GM12891 (cell line): ENCODE data around the gene KIAA0825.

Experiments used
- DNase-seq: peaks from one replicate; pipeline ENCODE4 v3.0.0; 2011; ENCODE audit warnings: low spot score; ENCODE audit not compliant: insufficient read length
- FAIRE-seq: peaks from 2 replicates; lab custom pipeline; 2011; peaks lifted over from hg19 to GRCh38; lab: Jason Lieb, UNC
- PAX5 ChIP-seq: IDR thresholded peaks from 2 replicates; pipeline ENCODE4 v1.6.1; 2011; ENCODE audit warnings: low read length, moderate library complexity, mild to moderate bottlenecking; ENCODE audit not compliant: insufficient read depth, severe bottlenecking
- POLR2A ChIP-seq: IDR thresholded peaks from 2 replicates; pipeline ENCODE4 v1.6.1; 2011; ENCODE audit warnings: low read depth, low read length, control low read depth
- POLR2AphosphoS5 ChIP-seq: IDR thresholded peaks from 2 replicates; pipeline ENCODE4 v1.6.1; 2011; ENCODE audit warnings: low read depth, low read length, control low read depth
- POU2F2 ChIP-seq: IDR thresholded peaks from 2 replicates; pipeline ENCODE4 v1.6.1; 2011; ENCODE audit warnings: low read depth, mild to moderate bottlenecking, control low read depth, low read length, moderate library complexity
- SPI1 ChIP-seq: IDR thresholded peaks from 2 replicates; pipeline ENCODE4 v1.6.1; 2011; ENCODE audit warnings: low read depth, low read length, control low read depth
- TAF1 ChIP-seq: IDR thresholded peaks from 2 replicates; pipeline ENCODE4 v1.6.1; 2011; ENCODE audit warnings: low read depth, low read length, control low read depth

The KIAA0825 gene

DNA sequence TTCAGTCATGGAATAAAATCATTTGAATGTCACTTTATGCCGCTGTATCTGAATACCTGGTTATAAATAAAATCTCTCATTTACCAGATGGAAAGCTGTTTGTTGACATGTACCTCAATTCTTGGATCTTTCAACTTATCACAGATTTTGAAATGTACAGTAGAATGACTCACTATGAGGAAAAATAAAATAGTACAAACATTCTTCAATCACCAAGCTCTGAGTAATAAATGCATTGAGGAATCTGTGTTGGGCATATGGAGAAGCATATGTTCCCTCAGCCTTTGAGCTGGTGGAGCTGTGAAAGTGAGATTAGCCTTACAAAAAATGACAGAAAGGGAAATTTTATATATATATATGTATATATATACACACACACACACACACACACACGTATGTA lies 175.4 kb downstream of the KIAA0825 start:
- no peak for DNase-seq
- no peak for TF ChIP-seq POLR2AphosphoS5
- TF ChIP-seq TAF1: no peak
- no peak for TF ChIP-seq PAX5
- TF ChIP-seq POU2F2: no peak
- TF ChIP-seq POLR2A: no peak
- TF ChIP-seq SPI1: no peak
- no peak for FAIRE-seq

GRCh38 chr5:94442076-94442475 lies 176.3 kb downstream of the KIAA0825 start:
- DNase-seq (no peak), FAIRE-seq (no peak)
- no peak for TF ChIP-seq TAF1
- TF ChIP-seq POLR2A: no peak
- TF ChIP-seq SPI1: no peak
- TF ChIP-seq POU2F2: no peak
- no peak for TF ChIP-seq POLR2AphosphoS5
- TF ChIP-seq PAX5: no peak

- DNase-seq: no peak
- no peak for TF ChIP-seq POU2F2
- no peak for TF ChIP-seq PAX5
- TF ChIP-seq SPI1: no peak
- no peak for FAIRE-seq
Observed at GRCh38 chr5:94440015-94440414, 178.4 kb downstream of the KIAA0825 start.

DNA sequence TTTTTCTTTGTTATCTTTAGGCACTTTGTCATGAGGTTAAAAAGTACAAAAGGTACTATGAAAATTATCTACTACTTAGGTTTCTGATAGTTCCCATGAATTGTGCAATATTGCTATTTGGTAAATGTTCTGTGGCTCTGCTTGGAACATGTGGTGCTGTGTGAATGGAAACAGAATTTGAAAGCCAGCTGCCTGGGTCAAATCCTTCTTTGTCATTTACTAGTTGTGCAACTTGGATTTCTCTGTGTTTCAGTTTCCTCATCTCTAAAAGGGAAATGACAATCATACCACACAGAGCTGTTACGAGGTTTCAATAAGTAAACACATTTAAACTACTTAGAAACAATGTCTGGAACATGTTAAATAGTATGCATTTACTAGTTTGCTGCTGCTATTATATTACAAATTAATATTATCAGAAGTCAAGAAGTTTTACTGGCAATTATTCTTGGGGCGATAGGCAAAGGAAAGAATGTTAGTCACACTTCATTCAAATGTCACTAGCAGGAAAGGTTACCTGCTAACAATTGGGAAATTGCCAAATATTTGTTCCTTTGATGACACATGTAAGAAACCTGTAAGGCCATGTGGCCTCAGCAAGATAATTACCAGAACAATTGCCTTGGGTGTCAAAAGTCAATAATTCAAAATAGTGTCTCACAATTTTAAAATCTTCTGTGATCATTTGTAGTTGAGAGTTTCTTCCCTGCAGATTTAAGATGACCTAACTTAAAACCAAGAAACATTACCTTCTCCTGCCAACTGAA lies 184.8 kb downstream of the KIAA0825 start:
- FAIRE-seq: no peak
- DNase-seq: no peak
- no peak for TF ChIP-seq POLR2A
- no peak for TF ChIP-seq SPI1
- TF ChIP-seq POLR2AphosphoS5: no peak
- no peak for TF ChIP-seq TAF1

- no peak for FAIRE-seq
- TF ChIP-seq TAF1: no peak
- TF ChIP-seq SPI1: no peak
- TF ChIP-seq PAX5: no peak
- no peak for TF ChIP-seq POU2F2
- no peak for TF ChIP-seq POLR2A
- no peak for TF ChIP-seq POLR2AphosphoS5
- no peak for DNase-seq
Observed at GRCh38 chr5:94432499-94432898, 185.9 kb downstream of the KIAA0825 start.

DNA sequence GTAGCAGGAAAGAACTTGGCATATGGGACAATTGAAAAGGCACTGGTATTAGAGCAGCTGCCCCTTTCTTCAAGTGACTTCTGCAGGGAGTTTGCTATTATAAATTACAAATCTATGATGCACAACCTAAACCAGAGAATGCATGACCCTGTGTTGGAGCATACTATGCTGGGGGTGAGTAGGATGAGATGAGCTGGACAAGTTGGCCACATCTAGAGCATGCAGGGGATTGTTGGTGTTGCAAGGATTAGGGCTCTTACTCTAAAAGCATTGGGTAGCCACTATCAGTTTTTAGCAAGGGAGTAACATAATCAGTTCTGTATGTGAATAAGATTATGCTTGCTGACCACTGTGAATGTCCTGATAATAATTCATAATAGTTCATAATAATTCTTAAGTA lies 186.7 kb downstream of the KIAA0825 start:
- TF ChIP-seq POLR2A: no peak
- FAIRE-seq: no peak
- DNase-seq: no peak

GRCh38 chr5:94429566-94429965 lies 188.8 kb downstream of the KIAA0825 start:
- no peak for FAIRE-seq
- no peak for DNase-seq
- TF ChIP-seq POLR2A: no peak
- no peak for TF ChIP-seq PAX5
- no peak for TF ChIP-seq SPI1
- TF ChIP-seq TAF1: no peak
- TF ChIP-seq POU2F2: no peak
- TF ChIP-seq POLR2AphosphoS5: no peak

GRCh38 chr5:94425396-94425795 lies 193.0 kb downstream of the KIAA0825 start:
- TF ChIP-seq POLR2A: no peak
- no peak for TF ChIP-seq POLR2AphosphoS5
- TF ChIP-seq TAF1: no peak
- TF ChIP-seq POU2F2: no peak
- TF ChIP-seq SPI1: no peak
- TF ChIP-seq PAX5: no peak
- DNase-seq (no peak), FAIRE-seq (no peak)

- no peak for FAIRE-seq
Observed at GRCh38 chr5:94423411-94423810, 195.0 kb downstream of the KIAA0825 start.

DNA sequence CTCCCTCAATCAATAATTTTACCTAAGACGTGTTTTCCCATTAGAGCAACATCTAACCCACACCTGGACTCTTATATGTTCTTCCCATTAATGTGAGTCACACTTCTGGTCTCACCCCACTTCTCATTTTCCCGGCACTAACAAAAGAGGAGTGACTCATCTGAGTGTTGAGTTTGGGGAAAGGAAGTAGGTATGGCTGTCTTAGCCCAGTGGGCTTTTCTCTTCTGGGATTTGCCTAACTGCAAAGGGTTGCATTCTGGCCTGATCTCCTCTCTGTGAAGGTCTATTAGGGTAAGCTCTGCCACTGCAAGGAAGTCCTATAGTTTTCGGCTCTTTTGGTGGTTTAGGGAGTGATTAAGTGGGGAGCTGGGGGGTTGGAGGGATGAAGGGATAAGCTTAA lies 195.6 kb downstream of the KIAA0825 start:
- no peak for TF ChIP-seq POLR2AphosphoS5
- TF ChIP-seq POU2F2: no peak
- TF ChIP-seq POLR2A: no peak
- TF ChIP-seq SPI1: no peak
- TF ChIP-seq PAX5: no peak
- FAIRE-seq (no peak), DNase-seq (no peak)

More at GRCh38 chr5:94423411-94423810, 195.0 kb downstream of the KIAA0825 start:
- TF ChIP-seq POLR2A: no peak
- no peak for TF ChIP-seq PAX5
- TF ChIP-seq SPI1: no peak
- no peak for TF ChIP-seq POU2F2
- TF ChIP-seq TAF1: no peak
- TF ChIP-seq POLR2AphosphoS5: no peak
- no peak for DNase-seq

DNA sequence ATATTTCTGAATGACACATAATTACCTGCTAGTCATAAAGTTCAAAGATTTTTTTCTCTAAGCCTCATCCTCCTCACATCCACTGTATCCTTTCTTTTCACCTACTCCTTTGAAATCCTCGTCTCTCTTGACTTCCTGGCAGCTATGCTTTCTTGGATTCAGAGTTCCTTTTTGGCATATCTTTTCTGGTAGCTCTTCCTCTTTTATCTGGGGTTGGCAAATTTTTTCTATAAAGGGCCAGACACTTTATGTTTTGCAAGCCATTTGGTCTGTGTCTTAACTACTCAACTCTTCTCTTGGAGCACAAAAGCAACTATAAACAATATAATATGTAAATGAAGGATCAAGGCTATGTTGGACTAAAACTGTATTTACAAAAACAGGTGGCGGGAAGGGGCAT lies 197.5 kb downstream of the KIAA0825 start:
- FAIRE-seq: no peak
- TF ChIP-seq POLR2A: no peak
- no peak for TF ChIP-seq PAX5
- TF ChIP-seq TAF1: no peak
- no peak for TF ChIP-seq SPI1
- TF ChIP-seq POLR2AphosphoS5: no peak
- TF ChIP-seq POU2F2: no peak
- no peak for DNase-seq
